Endothelial cell of umbilical vein (primary cell): Measurements from ENCODE around the gene SLFN11. TPM values are rescaled to one million over a fixed set of nuclear protein-coding genes. Genes with fewer than 3 reads are reported as not detected.

Experiments
- BruUV-seq: library from RNA; stranded (reverse); fragments of 400-500 nt; replicated peaks from 2 replicates; lab custom pipeline; 2021; lab: Mats Ljungman, UMichigan
- CTCF ChIA-PET: fragments of 300-600, 350-600 bp; sonication (Branson Sonifier 250); formaldehyde crosslinking; loops from one replicate; lab custom pipeline; 2021; ENCODE audit warnings: antibody characterized with exemption, inconsistent platforms; lab: Charles Lee
- POLR2A ChIA-PET: fragments of 300-600, 350-600 bp; sonication (Branson Sonifier 250); formaldehyde crosslinking; loops from one replicate; lab custom pipeline; 2021; ENCODE audit warnings: antibody characterized with exemption, inconsistent platforms; lab: Charles Lee
- DNase-seq: peaks from one replicate; pipeline ENCODE4 v3.0.0-alpha.2; 2011; ENCODE audit warnings: low read depth, low spot score
- FAIRE-seq: peaks from 2 replicates; lab custom pipeline; 2011; peaks lifted over from hg19 to GRCh38; lab: Jason Lieb, UNC
- H2AFZ ChIP-seq: 2 replicates; pipeline ENCODE4 v1.6.0; 2012; ENCODE audit warnings: low read depth, low read length, control low read depth, inconsistent platforms
- H3K27ac ChIP-seq: 2 replicates; pipeline ENCODE4 v1.5.1; 2011; ENCODE audit warnings: low read depth, mild to moderate bottlenecking, control low read depth, low read length, moderate library complexity; ENCODE audit not compliant: insufficient read depth
- H3K27me3 ChIP-seq, 2 experiments: 2 replicates each; pipeline versions ENCODE4 v1.6.0 to v1.6.1; 2011; ENCODE audit warnings: low read length in 2 of 2, mixed read lengths in 1 of 2; ENCODE audit not compliant: control insufficient read depth in 2 of 2, insufficient read depth in 2 of 2
- H3K36me3 ChIP-seq, 2 experiments: 2 replicates in 1 of 2; 3 replicates in 1 of 2; pipeline ENCODE4 v1.5.1; 2011; ENCODE audit warnings: low read length in 2 of 2, mild to moderate bottlenecking in 1 of 2, moderate library complexity in 1 of 2; ENCODE audit not compliant: control insufficient read depth in 2 of 2, insufficient read depth in 2 of 2; ENCODE audit errors: extremely low read depth in 1 of 2
- H3K4me1 ChIP-seq: 3 replicates; pipeline ENCODE4 v1.5.1; 2011; ENCODE audit warnings: mild to moderate bottlenecking, low read length; ENCODE audit not compliant: control insufficient read depth, insufficient read depth; ENCODE audit errors: extremely low read depth
- H3K4me2 ChIP-seq: 2 replicates; pipeline ENCODE4 v1.6.1; 2011; ENCODE audit warnings: low read length, control low read depth, mixed read lengths; ENCODE audit not compliant: insufficient read depth
- H3K4me3 ChIP-seq, 3 experiments: fragments of 200-600 bp in 1 of 3; sonication (generic), shearing (Covaris generic) in 1 of 3; replicated peaks in 1 of 3; 2 replicates each; pipeline ENCODE4 v1.5.1; 2011 to 2016; ENCODE audit warnings: control low read depth in 3 of 3, low read length in 3 of 3, mild to moderate bottlenecking in 2 of 3, inconsistent platforms in 1 of 3, low read depth in 1 of 3, moderate library complexity in 1 of 3; ENCODE audit not compliant: insufficient read depth in 1 of 3
- H3K79me2 ChIP-seq: 2 replicates; pipeline ENCODE4 v1.6.0; 2012; ENCODE audit warnings: low read length, inconsistent platforms; ENCODE audit not compliant: control insufficient read depth, insufficient read depth
- H3K9ac ChIP-seq: replicated peaks from 2 replicates; pipeline ENCODE3; 2011; ENCODE audit warnings: low read length, control low read depth; ENCODE audit not compliant: insufficient read depth; ENCODE audit errors: extremely low read depth
- H3K9me1 ChIP-seq: replicated peaks from 3 replicates; pipeline ENCODE4 v1.6.0; 2011; ENCODE audit warnings: mild to moderate bottlenecking, low read length; ENCODE audit not compliant: control insufficient read depth, insufficient read depth; ENCODE audit errors: extremely low read depth
- H3K9me3 ChIP-seq: replicated peaks from 2 replicates; pipeline ENCODE4 v1.5.1; 2012; ENCODE audit warnings: low read length, inconsistent platforms; ENCODE audit not compliant: control insufficient read depth, insufficient read depth
- H4K20me1 ChIP-seq: replicated peaks from 2 replicates; pipeline ENCODE3; 2011; ENCODE audit warnings: mild to moderate bottlenecking, low read length; ENCODE audit not compliant: control insufficient read depth, insufficient read depth; ENCODE audit errors: extremely low read depth
- EZH2 ChIP-seq: IDR thresholded peaks from 2 replicates; pipeline ENCODE4 v1.6.1; 2012; ENCODE audit warnings: borderline replicate concordance, low read depth, mild to moderate bottlenecking, moderate library complexity, low read length, inconsistent platforms; ENCODE audit not compliant: severe bottlenecking
- FOS ChIP-seq: IDR thresholded peaks from 2 replicates; pipeline ENCODE4 v1.6.1; 2011; ENCODE audit warnings: mild to moderate bottlenecking, low read length, moderate library complexity, borderline replicate concordance; ENCODE audit not compliant: insufficient read depth
- GATA2 ChIP-seq: IDR thresholded peaks from 2 replicates; pipeline ENCODE4 v1.7.0; 2011; ENCODE audit warnings: low read depth, mild to moderate bottlenecking, moderate library complexity, mixed read lengths, low read length; ENCODE audit not compliant: insufficient read length, insufficient read depth
- JUN ChIP-seq: IDR thresholded peaks from 2 replicates; pipeline ENCODE4 v1.6.1; 2011; ENCODE audit warnings: borderline replicate concordance, low read depth; ENCODE audit not compliant: insufficient read length, insufficient read depth
- MYC ChIP-seq: IDR thresholded peaks from one replicate; pipeline ENCODE4 v1.6.1; 2011; ENCODE audit warnings: mild to moderate bottlenecking, low read depth, low read length
- POLR2A ChIP-seq: IDR thresholded peaks from 2 replicates; pipeline ENCODE4 v1.6.1; 2012; ENCODE audit warnings: low read depth, mild to moderate bottlenecking, control low read depth, low read length
- POLR2AphosphoS5 ChIP-seq: IDR thresholded peaks from 2 replicates; pipeline ENCODE4 v1.6.1; 2012; ENCODE audit warnings: low read depth, mild to moderate bottlenecking, control low read depth, low read length, moderate library complexity; ENCODE audit not compliant: insufficient read depth
- dilution Hi-C: fragments of 300-500 bp; cut with MboI; formaldehyde crosslinking; loops from one replicate; pipeline ENCODE4 v1.15.0; 2019; ENCODE audit warnings: low sequenced_read_pairs; ENCODE audit not compliant: extremely low pct_ligation_motif_present
- intact Hi-C: fragments of 100-400 bp; cut with micrococcal nuclease; formaldehyde crosslinking; loops from one replicate; pipeline ENCODE4 v1.10.0; 2022
- polyA plus RNA-seq, 4 experiments: library from polyadenylated mRNA; depleted of rRNA in 3 of 4; stranded (reverse) in 3 of 4; unstranded in 1 of 4; fragments of >200 nt; gene quantifications; 2 replicates each; pipeline versions ENCODE4 v1.2.1 to v1.2.3, GENCODE V29; 2011 to 2012; ENCODE audit warnings: missing spikeins in 1 of 4
- total RNA-seq: library from RNA; stranded (reverse); gene quantifications from 2 replicates; pipeline ENCODE4 v1.2.3, GENCODE V29; 2021
- TF ChIP-seq, protein P1 (sequence below): IDR thresholded peaks from 2 replicates; pipeline ENCODE4 v1.6.1; 2011; ENCODE audit not compliant: insufficient read depth, insufficient read length
- TF ChIP-seq, protein P2 (sequence below), 2 donors: IDR thresholded peaks; 1 replicate in 1 of 2; 2 replicates in 1 of 2; pipeline ENCODE4 v1.5.1; 2011; ENCODE audit warnings: low read length in 2 of 2, mild to moderate bottlenecking in 2 of 2, moderate library complexity in 2 of 2, control low read depth in 1 of 2, inconsistent platforms in 1 of 2, low read depth in 1 of 2; ENCODE audit not compliant: insufficient read depth in 1 of 2; ENCODE audit errors: extremely low read depth in 1 of 2

SLFN11 gene
- total and polyA plus RNA-seq, 2 donors (not counting 3 experiments of a cell fraction or from before 2014, with no cell fraction given) = 37.0 to 110 TPM

DNA sequence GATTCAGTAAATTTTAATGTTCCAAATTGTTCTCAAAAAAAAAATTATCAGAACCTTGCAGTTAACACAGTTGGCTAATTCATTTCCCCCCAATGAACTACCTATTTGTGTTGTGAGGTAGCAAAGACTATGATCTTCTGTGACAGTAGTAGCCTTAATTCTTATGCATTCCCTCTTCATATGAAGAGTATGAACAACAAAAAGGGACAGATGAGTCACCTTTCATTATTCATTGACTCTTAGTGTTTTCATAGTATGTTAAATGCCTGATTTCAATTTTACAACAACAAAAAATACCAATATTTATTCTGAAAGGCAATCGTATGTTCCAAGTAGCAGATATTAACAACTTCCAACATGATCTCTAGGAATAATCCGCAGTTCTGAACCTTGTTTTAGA lies 3.6 kb upstream of the SLFN11 start:
- TF ChIP-seq, protein P1, sequence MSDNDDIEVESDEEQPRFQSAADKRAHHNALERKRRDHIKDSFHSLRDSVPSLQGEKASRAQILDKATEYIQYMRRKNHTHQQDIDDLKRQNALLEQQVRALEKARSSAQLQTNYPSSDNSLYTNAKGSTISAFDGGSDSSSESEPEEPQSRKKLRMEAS = no peak
- no peak for TF ChIP-seq GATA2
- TF ChIP-seq POLR2AphosphoS5 = no peak
- peak; percentile 34 for TF ChIP-seq JUN
- TF ChIP-seq EZH2 = no peak
- TF ChIP-seq FOS = peak; percentile 57
- intact Hi-C loops (loop anchor here (10.0 kb wide), 2 partner anchors 428 to 1122 kb away; partner anchors contain the start of genes CCL2 and TAF15), dilution Hi-C loops (no loop called here)
- Histone ChIP-seq H3K9me3 (no peaks in the 10 kb centered on the region), H3K27ac (no peak overlapping the region), H3K9me1 (no peaks in the 10 kb centered on the region), H3K4me2 (no peak overlapping the region), H3K4me3 (no peak overlapping the region), H3K27me3 (no peaks in the 10 kb centered on the region), H3K4me1 (peaks cover 18% of the 10 kb centered on the region), H4K20me1 (no peaks in the 10 kb centered on the region), H3K79me2 (peaks cover 13% of the 10 kb centered on the region), H2AFZ (no peak overlapping the region), H3K9ac (no peak overlapping the region), H3K36me3 (no peaks in the 10 kb centered on the region)
- ChIA-PET CTCF (no interaction called here), POLR2A (no interaction called here)
- no TSS peak for BruUV-seq
- DNase-seq (peak; percentile 17), FAIRE-seq (no peak)

DNA sequence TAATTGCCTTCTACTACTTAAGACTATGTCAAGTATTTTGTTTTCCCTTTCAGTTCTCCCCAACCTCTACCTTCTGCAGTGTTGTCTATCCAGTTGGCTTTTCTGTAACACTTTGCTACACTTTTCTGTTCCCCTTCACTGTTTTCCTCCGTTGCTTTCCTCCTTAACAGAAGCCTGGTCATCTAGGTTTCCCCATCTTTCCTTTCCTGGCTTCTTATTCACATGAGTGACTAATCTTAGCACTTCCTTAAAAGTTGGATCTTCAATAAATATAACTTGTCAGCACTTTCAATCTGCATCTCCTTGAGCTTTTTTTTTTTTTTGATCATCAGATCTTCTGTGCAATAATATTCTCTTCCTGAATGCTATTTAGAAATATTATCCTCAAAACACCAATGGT lies 2.8 kb upstream of the SLFN11 start:
- no TSS peak for BruUV-seq

More for the DNA sequence above, 2.8 kb upstream of the SLFN11 start:
- peak; percentile 55 for DNase-seq
- no peaks in the 10 kb centered on the region for H4K20me1 ChIP-seq
- TF ChIP-seq MYC (no peak), JUN (no peak), GATA2 (no peak), EZH2 (no peak), POLR2A (no peak), FOS (no peak), POLR2AphosphoS5 (no peak)
- TF ChIP-seq, protein P1 = no peak
- TF ChIP-seq, protein P2, sequence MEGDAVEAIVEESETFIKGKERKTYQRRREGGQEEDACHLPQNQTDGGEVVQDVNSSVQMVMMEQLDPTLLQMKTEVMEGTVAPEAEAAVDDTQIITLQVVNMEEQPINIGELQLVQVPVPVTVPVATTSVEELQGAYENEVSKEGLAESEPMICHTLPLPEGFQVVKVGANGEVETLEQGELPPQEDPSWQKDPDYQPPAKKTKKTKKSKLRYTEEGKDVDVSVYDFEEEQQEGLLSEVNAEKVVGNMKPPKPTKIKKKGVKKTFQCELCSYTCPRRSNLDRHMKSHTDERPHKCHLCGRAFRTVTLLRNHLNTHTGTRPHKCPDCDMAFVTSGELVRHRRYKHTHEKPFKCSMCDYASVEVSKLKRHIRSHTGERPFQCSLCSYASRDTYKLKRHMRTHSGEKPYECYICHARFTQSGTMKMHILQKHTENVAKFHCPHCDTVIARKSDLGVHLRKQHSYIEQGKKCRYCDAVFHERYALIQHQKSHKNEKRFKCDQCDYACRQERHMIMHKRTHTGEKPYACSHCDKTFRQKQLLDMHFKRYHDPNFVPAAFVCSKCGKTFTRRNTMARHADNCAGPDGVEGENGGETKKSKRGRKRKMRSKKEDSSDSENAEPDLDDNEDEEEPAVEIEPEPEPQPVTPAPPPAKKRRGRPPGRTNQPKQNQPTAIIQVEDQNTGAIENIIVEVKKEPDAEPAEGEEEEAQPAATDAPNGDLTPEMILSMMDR (IDR thresholded peaks at IDR 0.05; ENCODE audit: extremely low read depth in 1 of 2, insufficient read depth in 1 of 2, low read depth in 1 of 2, low read length in 2 of 2) = no peak
- H3K4me3 ChIP-seq = no peak overlapping the region
- H3K36me3 ChIP-seq = no peaks in the 10 kb centered on the region
- peak overlapping the region; percentile 88 for H2AFZ ChIP-seq
- peaks cover 21% of the 10 kb centered on the region for H3K79me2 ChIP-seq
- H3K27ac ChIP-seq = no peak overlapping the region
- H3K4me1 ChIP-seq = peaks cover 18% of the 10 kb centered on the region
- ChIA-PET POLR2A (no interaction called here), CTCF (interaction anchor here (1.0 to 1.6 kb wide), 4 partner anchors 24 to 205 kb away, joined by 3 to 6 read pairs (median 4); no protein-coding TSS in a partner anchor)
- peak overlapping the region; percentile 23 for H3K9ac ChIP-seq
- H3K9me1 ChIP-seq = no peaks in the 10 kb centered on the region
- peak overlapping the region; percentile 50 for H3K4me2 ChIP-seq
- no peaks in the 10 kb centered on the region for H3K9me3 ChIP-seq
- peak; percentile 31 for FAIRE-seq
- dilution Hi-C loops = no loop called here
- no peaks in the 10 kb centered on the region for H3K27me3 ChIP-seq
- intact Hi-C loops = loop anchor here (10.0 kb wide), 2 partner anchors 429 to 1121 kb away; partner anchors contain the start of genes CCL2 and TAF15
